Fibroblast of lung (primary cell): ENCODE measurements around the gene CTNNB1. TPM values are rescaled to one million over a fixed set of nuclear protein-coding genes. Genes with fewer than 3 reads are reported as not detected.

Experiments used
- DNase-seq, 2 donors: peaks; one replicate each; pipeline versions ENCODE4 v3.0.0 to v3.0.0-alpha.2; 2010; ENCODE audit warnings: low read depth in 2 of 2
- H2AFZ ChIP-seq: 2 replicates; pipeline ENCODE4 v1.5.1; 2012; ENCODE audit warnings: low read length, control low read depth, inconsistent platforms
- H3K27ac ChIP-seq: 2 replicates; pipeline ENCODE4 v1.5.1; 2011; ENCODE audit warnings: low read length, control low read depth; ENCODE audit not compliant: insufficient read depth
- H3K27me3 ChIP-seq: 2 replicates; pipeline ENCODE4 v1.5.1; 2011; ENCODE audit warnings: mild to moderate bottlenecking, low read length; ENCODE audit not compliant: control insufficient read depth, insufficient read depth
- H3K36me3 ChIP-seq: 2 replicates; pipeline ENCODE4 v1.5.1; 2011; ENCODE audit warnings: low read length; ENCODE audit not compliant: control insufficient read depth, insufficient read depth
- H3K4me1 ChIP-seq: 2 replicates; pipeline ENCODE4 v1.5.1; 2011; ENCODE audit warnings: low read length; ENCODE audit not compliant: control insufficient read depth, insufficient read depth; ENCODE audit errors: extremely low read depth
- H3K4me2 ChIP-seq: 2 replicates; pipeline ENCODE4 v1.5.1; 2011; ENCODE audit warnings: low read length, control low read depth; ENCODE audit not compliant: insufficient read depth; ENCODE audit errors: extremely low read depth
- H3K4me3 ChIP-seq, 4 experiments: fragments of 200-600 bp in 1 of 4; sonication (generic) in 1 of 4; replicated peaks in 1 of 4; 2 replicates each; pipeline ENCODE4 v1.5.1; 2011 to 2016; ENCODE audit warnings: low read length in 4 of 4, low read depth in 3 of 4, mild to moderate bottlenecking in 3 of 4, control low read depth in 2 of 4, inconsistent platforms in 1 of 4, mixed read lengths in 1 of 4; ENCODE audit not compliant: insufficient read depth in 1 of 4; ENCODE audit errors: control extremely low read depth in 1 of 4
- H3K79me2 ChIP-seq: 2 replicates; pipeline ENCODE4 v1.5.1; 2012; ENCODE audit warnings: mild to moderate bottlenecking, low read length, inconsistent platforms; ENCODE audit not compliant: control insufficient read depth, insufficient read depth
- H3K9ac ChIP-seq: 2 replicates; pipeline ENCODE4 v1.5.1; 2011; ENCODE audit warnings: mild to moderate bottlenecking, low read length, control low read depth; ENCODE audit not compliant: insufficient read depth
- H3K9me3 ChIP-seq: 2 replicates; pipeline ENCODE4 v1.5.1; 2012; ENCODE audit warnings: low read depth, low read length; ENCODE audit not compliant: control insufficient read depth, insufficient read depth
- H4K20me1 ChIP-seq: 2 replicates; pipeline ENCODE4 v1.5.1; 2011; ENCODE audit warnings: low read length; ENCODE audit not compliant: control insufficient read depth, insufficient read depth; ENCODE audit errors: extremely low read depth
- CTCF ChIP-seq, 2 donors: IDR thresholded peaks in 1 of 2; conservative IDR thresholded peaks in 1 of 2; 1 replicate in 1 of 2; 2 replicates in 1 of 2; pipeline ENCODE4 v1.5.1; 2011 to 2012; ENCODE audit warnings: low read length in 2 of 2, control low read depth in 1 of 2, inconsistent platforms in 1 of 2, low read depth in 1 of 2, mild to moderate bottlenecking in 1 of 2
- EZH2 ChIP-seq: IDR thresholded peaks from 2 replicates; pipeline ENCODE4 v1.5.1; 2012; ENCODE audit warnings: low read length, control low read depth, mild to moderate bottlenecking; ENCODE audit errors: missing control alignments
- polyA plus RNA-seq, 2 donors: library from polyadenylated mRNA; depleted of rRNA in 1 of 2; stranded (reverse) in 1 of 2; unstranded in 1 of 2; fragments of >200 nt; gene quantifications; 2 replicates each; pipeline ENCODE4 v1.2.1, GENCODE V29; 2011 to 2012; ENCODE audit warnings: missing spikeins in 1 of 2
- total RNA-seq: library from RNA; depleted of rRNA; stranded (reverse); fragments of >200 nt; gene quantifications from 2 replicates; pipeline ENCODE4 v1.2.1, GENCODE V29; 2014

The CTNNB1 gene
- total and polyA plus RNA-seq, 2 donors (not counting 1 experiment from before 2014, with no cell fraction given): 266 to 792 TPM

DNA sequence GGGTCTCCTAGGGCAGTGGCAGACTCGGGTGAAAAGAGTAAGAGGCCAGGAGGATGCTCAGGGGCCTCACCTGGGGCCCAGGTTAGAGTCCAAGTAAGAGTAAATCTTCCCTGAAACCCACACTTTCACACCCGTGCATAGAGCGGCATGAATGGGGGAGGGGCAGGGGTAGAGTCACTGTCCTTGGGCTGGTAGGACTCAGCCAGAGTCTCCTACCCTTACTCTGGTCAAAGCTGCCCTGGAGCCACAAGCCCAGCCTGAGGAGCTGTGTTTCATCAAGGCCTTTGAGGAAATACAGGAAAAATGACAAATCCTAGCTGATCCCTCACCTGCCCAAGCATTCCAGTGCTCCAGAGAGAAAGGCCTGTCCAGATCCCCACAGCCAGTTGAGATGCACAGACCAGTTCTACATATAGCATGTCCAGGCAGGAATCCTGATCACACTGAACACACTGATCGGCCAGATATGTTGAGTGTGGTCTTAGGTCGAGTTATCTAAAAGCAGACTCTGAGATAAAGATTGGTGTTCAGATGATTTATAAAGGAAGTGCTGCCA is 16.7 kb upstream of the CTNNB1 start:
- Histone ChIP-seq H3K79me2 (no peaks in the 10 kb centered on the region), H3K9me3 (no peaks in the 10 kb centered on the region), H3K27me3 (no peaks in the 10 kb centered on the region), H3K27ac (no peak overlapping the region), H2AFZ (no peak overlapping the region), H3K9ac (no peak overlapping the region), H3K4me3 (no peak overlapping the region), H3K4me1 (no peaks in the 10 kb centered on the region), H3K36me3 (no peaks in the 10 kb centered on the region), H4K20me1 (no peaks in the 10 kb centered on the region), H3K4me2 (no peak overlapping the region)
- no peak for DNase-seq
- TF ChIP-seq CTCF (conservative IDR thresholded peaks at IDR 0.05 in 1 of 2, IDR thresholded peaks at IDR 0.05 in 1 of 2; ENCODE audit: low read depth in 1 of 2, low read length in 2 of 2): no peak
- no peak for TF ChIP-seq EZH2

- Histone ChIP-seq H3K27ac (no peak overlapping the region), H3K36me3 (no peaks in the 10 kb centered on the region), H3K4me2 (no peak overlapping the region), H3K4me1 (no peaks in the 10 kb centered on the region), H3K27me3 (no peaks in the 10 kb centered on the region), H2AFZ (no peak overlapping the region), H3K79me2 (no peaks in the 10 kb centered on the region), H4K20me1 (no peaks in the 10 kb centered on the region), H3K9me3 (no peaks in the 10 kb centered on the region), H3K9ac (no peak overlapping the region), H3K4me3 (no peak overlapping the region)
- TF ChIP-seq CTCF (conservative IDR thresholded peaks at IDR 0.05 in 1 of 2, IDR thresholded peaks at IDR 0.05 in 1 of 2; ENCODE audit: low read depth in 1 of 2, low read length in 2 of 2): no peak
- TF ChIP-seq EZH2: no peak
- no peak for DNase-seq
These were observed 14.9 kb upstream of the CTNNB1 start for GRCh38 chr3:41184394-41184793.

DNA sequence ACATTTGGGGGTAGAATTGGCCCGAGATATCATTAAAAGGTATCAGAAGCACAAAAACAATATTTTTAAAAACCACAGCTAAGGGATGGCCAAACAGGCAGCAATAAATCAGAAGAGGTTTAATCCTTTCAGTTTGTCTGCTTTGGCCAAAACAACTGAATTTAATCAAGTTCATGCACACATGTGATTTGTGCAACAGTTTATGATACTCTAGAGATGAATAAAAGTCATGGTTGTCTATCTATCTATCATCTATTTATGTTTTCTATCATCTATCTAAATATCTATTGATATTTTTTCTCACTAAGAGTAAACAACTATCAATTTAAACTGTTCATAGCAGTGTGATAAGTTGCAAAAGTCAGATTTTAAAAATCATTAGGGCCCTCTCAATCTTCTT is 13.0 kb upstream of the CTNNB1 start:
- TF ChIP-seq EZH2: no peak
- no peak for TF ChIP-seq CTCF (conservative IDR thresholded peaks at IDR 0.05 in 1 of 2, IDR thresholded peaks at IDR 0.05 in 1 of 2; ENCODE audit: low read depth in 1 of 2, low read length in 2 of 2)
- no peaks in the 10 kb centered on the region for H3K9me3 ChIP-seq
- no peak overlapping the region for H3K27ac ChIP-seq
- H3K4me2 ChIP-seq: no peak overlapping the region
- no peaks in the 10 kb centered on the region for H3K79me2 ChIP-seq
- no peaks in the 10 kb centered on the region for H3K4me1 ChIP-seq
- no peak overlapping the region for H3K4me3 ChIP-seq
- no peak for DNase-seq
- no peaks in the 10 kb centered on the region for H4K20me1 ChIP-seq
- no peaks in the 10 kb centered on the region for H3K27me3 ChIP-seq
- no peak overlapping the region for H3K9ac ChIP-seq
- no peak overlapping the region for H2AFZ ChIP-seq
- no peaks in the 10 kb centered on the region for H3K36me3 ChIP-seq
